Osteocyte (in vitro differentiated cells): ENCODE measurements around the gene TMEM54. TPM values are rescaled to one million over a fixed set of nuclear protein-coding genes. Genes with fewer than 3 reads are reported as not detected.

ENCODE experiments used
- DNase-seq: peaks from one replicate; pipeline ENCODE4 v3.0.0; 2021; ENCODE audit warnings: mixed read lengths; ENCODE audit not compliant: unreplicated experiment; ENCODE audit errors: extremely low spot score
- H3K27ac Mint-ChIP-seq: one replicate; pipeline ENCODE4 v1.8.0; 2021; ENCODE audit warnings: mild to moderate bottlenecking, mixed read lengths; ENCODE audit not compliant: unreplicated experiment
- H3K27me3 Mint-ChIP-seq: one replicate; pipeline ENCODE4 v1.8.0; 2021; ENCODE audit warnings: mixed read lengths; ENCODE audit not compliant: unreplicated experiment
- H3K36me3 Mint-ChIP-seq: one replicate; pipeline ENCODE4 v1.8.0; 2021; ENCODE audit warnings: mixed read lengths; ENCODE audit not compliant: unreplicated experiment
- H3K4me1 Mint-ChIP-seq: one replicate; pipeline ENCODE4 v1.8.0; 2021; ENCODE audit warnings: mixed read lengths; ENCODE audit not compliant: unreplicated experiment
- H3K4me3 Mint-ChIP-seq: one replicate; pipeline ENCODE4 v1.8.0; 2021; ENCODE audit warnings: mild to moderate bottlenecking, moderate library complexity, mixed read lengths; ENCODE audit not compliant: unreplicated experiment
- H3K9me3 Mint-ChIP-seq: one replicate; pipeline ENCODE4 v1.8.0; 2021; ENCODE audit warnings: mixed read lengths; ENCODE audit not compliant: unreplicated experiment
- CTCF ChIP-seq: fragments of 200-600 bp; sonication (generic); IDR thresholded peaks from 2 replicates; pipeline ENCODE4 v1.5.0; 2021; ENCODE audit warnings: antibody characterized with exemption, mild to moderate bottlenecking, moderate library complexity
- total RNA-seq: library from RNA; stranded (reverse); gene quantifications from 2 replicates; pipeline ENCODE4 v1.2.1, GENCODE V29; 2021

The TMEM54 gene
- total RNA-seq, 1 donor from 2014 or later: 7.3 TPM

GRCh38 chr1:32864375-32865019 lies 36.7 kb downstream of the TMEM54 start:
- no peak for DNase-seq
- no peak for TF ChIP-seq CTCF
- Mint-ChIP-seq H3K4me1 (no peaks in the 10 kb centered on the region), H3K27ac (no peak overlapping the region), H3K27me3 (no peaks in the 10 kb centered on the region), H3K36me3 (peaks cover 20% of the 10 kb centered on the region), H3K9me3 (no peaks in the 10 kb centered on the region), H3K4me3 (no peak overlapping the region)

GRCh38 chr1:32863881-32864245 lies 37.3 kb downstream of the TMEM54 start:
- H3K36me3 Mint-ChIP-seq: peaks cover 20% of the 10 kb centered on the region
- no peaks in the 10 kb centered on the region for H3K9me3 Mint-ChIP-seq
- no peak overlapping the region for H3K27ac Mint-ChIP-seq
- H3K4me3 Mint-ChIP-seq: no peak overlapping the region
- H3K4me1 Mint-ChIP-seq: no peaks in the 10 kb centered on the region
- H3K27me3 Mint-ChIP-seq: no peaks in the 10 kb centered on the region
- DNase-seq: no peak
- TF ChIP-seq CTCF: no peak

- Mint-ChIP-seq H3K36me3 (peaks cover 20% of the 10 kb centered on the region), H3K27me3 (no peaks in the 10 kb centered on the region), H3K4me3 (no peak overlapping the region), H3K4me1 (no peaks in the 10 kb centered on the region), H3K27ac (no peak overlapping the region), H3K9me3 (no peaks in the 10 kb centered on the region)
- no peak for TF ChIP-seq CTCF
- DNase-seq: no peak
Observed at GRCh38 chr1:32863218-32863880, 37.8 kb downstream of the TMEM54 start.

DNA sequence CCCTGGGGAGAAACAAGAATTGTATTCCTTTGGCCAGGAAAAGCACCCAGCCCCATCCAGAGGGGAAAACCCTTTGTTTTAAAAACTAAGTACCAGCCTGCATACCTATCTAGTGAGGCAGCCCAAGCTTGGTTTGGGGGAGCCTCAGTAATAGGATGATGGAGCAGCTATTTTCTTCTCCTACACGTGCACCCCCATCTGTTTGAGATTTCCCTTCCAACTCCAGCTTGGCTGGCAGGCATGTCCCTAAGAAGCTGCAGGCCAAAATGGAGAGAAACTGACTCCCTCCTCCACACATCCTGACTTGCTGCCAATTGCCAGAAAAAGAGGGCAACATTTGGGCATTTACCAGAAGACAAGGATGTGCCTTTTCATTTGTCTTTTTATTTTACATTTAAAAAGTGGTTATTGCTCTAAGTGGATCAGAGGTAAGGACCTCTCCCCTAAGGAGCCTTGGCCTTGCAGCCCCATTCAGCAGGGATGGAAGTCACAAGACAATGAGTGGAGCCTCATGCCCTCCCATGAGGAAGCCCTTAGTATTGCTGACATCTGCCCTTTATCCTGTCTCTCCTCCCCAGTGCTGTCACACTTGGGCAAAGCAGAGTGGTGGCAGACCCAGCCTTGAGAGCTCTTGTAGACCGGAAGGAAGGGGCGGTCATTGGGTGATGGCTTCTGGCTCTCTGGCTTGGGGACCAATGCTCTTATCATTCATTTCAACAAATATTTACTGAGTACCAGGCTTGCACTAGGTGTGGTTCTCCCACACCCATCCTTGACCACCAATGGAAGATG lies 39.1 kb downstream of the TMEM54 start:
- Mint-ChIP-seq H3K27ac (no peak overlapping the region), H3K36me3 (peaks cover 26% of the 10 kb centered on the region), H3K4me3 (no peak overlapping the region), H3K27me3 (no peaks in the 10 kb centered on the region), H3K9me3 (no peaks in the 10 kb centered on the region), H3K4me1 (no peaks in the 10 kb centered on the region)
- TF ChIP-seq CTCF: no peak
- no peak for DNase-seq

- Mint-ChIP-seq H3K36me3 (peaks cover 39% of the 10 kb centered on the region), H3K9me3 (no peaks in the 10 kb centered on the region), H3K27ac (no peak overlapping the region), H3K27me3 (no peaks in the 10 kb centered on the region), H3K4me3 (no peak overlapping the region), H3K4me1 (no peaks in the 10 kb centered on the region)
- DNase-seq: no peak
- no peak for TF ChIP-seq CTCF
Observed at GRCh38 chr1:32860566-32860965, 40.6 kb downstream of the TMEM54 start.
